HCT116 (cell line): ENCODE measurements around the gene RILPL1.
"Not testable (repeated sequence)": the region's sequence is repeated elsewhere in the genome, so short reads cannot be mapped to it uniquely, and the experiment has no call there.

Experiments used
- CEBPB ChIP-seq: IDR thresholded peaks from 2 replicates; pipeline ENCODE4 v1.6.1; 2012; ENCODE audit warnings: low read depth
- CTCF ChIP-seq, 3 experiments: fragments of 200-600 bp in 1 of 3; sonication (generic) in 1 of 3; IDR thresholded peaks in 2 of 3; conservative IDR thresholded peaks in 1 of 3; 2 replicates each; pipeline ENCODE4 v1.5.1; 2012 to 2017; ENCODE audit warnings: low read depth in 2 of 3, low read length in 2 of 3, antibody characterized with exemption in 1 of 3, borderline replicate concordance in 1 of 3, control low read depth in 1 of 3, mild to moderate bottlenecking in 1 of 3, mixed read lengths in 1 of 3, mixed run types in 1 of 3, moderate library complexity in 1 of 3; ENCODE audit not compliant: insufficient read depth in 1 of 3
- EZH2 ChIP-seq: fragments of 200-600 bp; sonication (generic); IDR thresholded peaks from 2 replicates; pipeline ENCODE4 v1.6.1; 2017; ENCODE audit warnings: antibody characterized with exemption, mixed run types
- EZH2phosphoT487 ChIP-seq: fragments of 200-600 bp; IDR thresholded peaks from 2 replicates; pipeline ENCODE4 v1.6.1; 2018; ENCODE audit warnings: antibody characterized with exemption, borderline replicate concordance
- POLR2A ChIP-seq: IDR thresholded peaks from 2 replicates; pipeline ENCODE4 v1.7.0; 2011; ENCODE audit warnings: borderline replicate concordance; ENCODE audit not compliant: insufficient read depth, insufficient read length; ENCODE audit errors: extremely low read depth
- POLR2AphosphoS5 ChIP-seq: IDR thresholded peaks from 2 replicates; pipeline ENCODE4 v1.6.1; 2011; ENCODE audit warnings: mild to moderate bottlenecking, low read depth, low read length, moderate library complexity
- RAD21 ChIP-seq: IDR thresholded peaks from 2 replicates; pipeline ENCODE4 v1.6.1; 2012; ENCODE audit warnings: low read depth, mild to moderate bottlenecking
- TF ChIP-seq, protein P1 (sequence below): IDR thresholded peaks from 2 replicates; pipeline ENCODE4 v1.6.1; 2012
- TF ChIP-seq, protein P2 (sequence below): IDR thresholded peaks from 2 replicates; pipeline ENCODE4 v1.6.1; 2012; ENCODE audit warnings: low read depth
- TF ChIP-seq, protein P3 (sequence below): IDR thresholded peaks from 2 replicates; pipeline ENCODE4 v1.6.1; 2012

GRCh38 chr12:123554136-123554535, 20.6 kb upstream of the RILPL1 start:
- not testable (repeated sequence) for TF ChIP-seq EZH2phosphoT487; CEBPB; EZH2; POLR2AphosphoS5; RAD21; POLR2A; CTCF (IDR thresholded peaks at IDR 0.05 in 2 of 3, conservative IDR thresholded peaks at IDR 0.05 in 1 of 3; ENCODE audit: borderline replicate concordance in 1 of 3, insufficient read depth in 1 of 3, low read depth in 2 of 3, low read length in 2 of 3)
- TF ChIP-seq, protein P1, sequence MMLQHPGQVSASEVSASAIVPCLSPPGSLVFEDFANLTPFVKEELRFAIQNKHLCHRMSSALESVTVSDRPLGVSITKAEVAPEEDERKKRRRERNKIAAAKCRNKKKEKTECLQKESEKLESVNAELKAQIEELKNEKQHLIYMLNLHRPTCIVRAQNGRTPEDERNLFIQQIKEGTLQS, result not testable (repeated sequence)
- TF ChIP-seq, protein P2, sequence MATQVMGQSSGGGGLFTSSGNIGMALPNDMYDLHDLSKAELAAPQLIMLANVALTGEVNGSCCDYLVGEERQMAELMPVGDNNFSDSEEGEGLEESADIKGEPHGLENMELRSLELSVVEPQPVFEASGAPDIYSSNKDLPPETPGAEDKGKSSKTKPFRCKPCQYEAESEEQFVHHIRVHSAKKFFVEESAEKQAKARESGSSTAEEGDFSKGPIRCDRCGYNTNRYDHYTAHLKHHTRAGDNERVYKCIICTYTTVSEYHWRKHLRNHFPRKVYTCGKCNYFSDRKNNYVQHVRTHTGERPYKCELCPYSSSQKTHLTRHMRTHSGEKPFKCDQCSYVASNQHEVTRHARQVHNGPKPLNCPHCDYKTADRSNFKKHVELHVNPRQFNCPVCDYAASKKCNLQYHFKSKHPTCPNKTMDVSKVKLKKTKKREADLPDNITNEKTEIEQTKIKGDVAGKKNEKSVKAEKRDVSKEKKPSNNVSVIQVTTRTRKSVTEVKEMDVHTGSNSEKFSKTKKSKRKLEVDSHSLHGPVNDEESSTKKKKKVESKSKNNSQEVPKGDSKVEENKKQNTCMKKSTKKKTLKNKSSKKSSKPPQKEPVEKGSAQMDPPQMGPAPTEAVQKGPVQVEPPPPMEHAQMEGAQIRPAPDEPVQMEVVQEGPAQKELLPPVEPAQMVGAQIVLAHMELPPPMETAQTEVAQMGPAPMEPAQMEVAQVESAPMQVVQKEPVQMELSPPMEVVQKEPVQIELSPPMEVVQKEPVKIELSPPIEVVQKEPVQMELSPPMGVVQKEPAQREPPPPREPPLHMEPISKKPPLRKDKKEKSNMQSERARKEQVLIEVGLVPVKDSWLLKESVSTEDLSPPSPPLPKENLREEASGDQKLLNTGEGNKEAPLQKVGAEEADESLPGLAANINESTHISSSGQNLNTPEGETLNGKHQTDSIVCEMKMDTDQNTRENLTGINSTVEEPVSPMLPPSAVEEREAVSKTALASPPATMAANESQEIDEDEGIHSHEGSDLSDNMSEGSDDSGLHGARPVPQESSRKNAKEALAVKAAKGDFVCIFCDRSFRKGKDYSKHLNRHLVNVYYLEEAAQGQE, result not testable (repeated sequence)
- TF ChIP-seq, protein P3, sequence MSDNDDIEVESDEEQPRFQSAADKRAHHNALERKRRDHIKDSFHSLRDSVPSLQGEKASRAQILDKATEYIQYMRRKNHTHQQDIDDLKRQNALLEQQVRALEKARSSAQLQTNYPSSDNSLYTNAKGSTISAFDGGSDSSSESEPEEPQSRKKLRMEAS, result not testable (repeated sequence)
